ENCODE data around the gene TNFRSF4.

DNA sequence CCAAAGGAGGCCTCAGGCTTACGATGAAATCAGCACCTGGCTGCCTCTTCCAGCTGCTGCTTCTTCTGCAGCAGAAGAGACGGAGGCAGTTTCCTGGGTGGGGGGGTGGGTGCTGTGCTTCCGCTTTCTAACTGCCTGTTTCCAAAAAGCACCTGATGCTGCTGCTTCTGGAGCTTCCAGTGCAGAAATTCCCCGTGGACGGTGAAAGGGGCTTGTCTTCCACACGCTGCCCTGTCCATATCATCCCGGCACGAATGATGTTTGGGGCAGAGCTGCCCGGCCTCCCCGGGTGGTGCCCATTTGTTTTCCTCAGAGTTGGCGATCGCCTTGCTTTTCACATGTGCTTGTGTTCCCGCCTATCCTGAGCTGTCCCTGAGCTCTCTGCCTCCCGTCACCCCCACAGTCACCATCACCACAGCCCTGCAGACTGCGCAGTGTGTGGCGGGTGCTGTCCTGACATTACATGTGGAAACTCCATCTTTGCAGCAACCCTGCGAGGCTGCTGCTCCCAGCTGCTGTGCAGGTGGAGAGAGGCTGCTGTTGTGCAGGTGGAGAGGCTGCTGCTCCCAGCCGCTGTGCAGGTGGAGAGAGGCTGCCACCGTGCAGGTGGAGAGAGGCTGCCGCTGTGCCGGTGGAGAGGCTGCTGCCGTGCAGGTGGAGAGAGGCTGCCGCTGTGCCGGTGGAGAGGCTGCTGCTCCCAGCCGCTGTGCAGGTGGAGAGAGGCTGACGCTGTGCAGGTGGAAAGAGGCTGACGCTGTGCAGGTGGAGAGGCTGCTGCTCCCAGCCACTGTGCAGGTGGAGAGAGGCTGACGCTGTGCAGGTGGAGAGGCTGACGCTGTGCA, 38.5 kb downstream of the TNFRSF4 start:
- no peak for TF ChIP-seq POLR2A (IDR thresholded peaks at IDR 0.05)
- TF ChIP-seq, protein P1, sequence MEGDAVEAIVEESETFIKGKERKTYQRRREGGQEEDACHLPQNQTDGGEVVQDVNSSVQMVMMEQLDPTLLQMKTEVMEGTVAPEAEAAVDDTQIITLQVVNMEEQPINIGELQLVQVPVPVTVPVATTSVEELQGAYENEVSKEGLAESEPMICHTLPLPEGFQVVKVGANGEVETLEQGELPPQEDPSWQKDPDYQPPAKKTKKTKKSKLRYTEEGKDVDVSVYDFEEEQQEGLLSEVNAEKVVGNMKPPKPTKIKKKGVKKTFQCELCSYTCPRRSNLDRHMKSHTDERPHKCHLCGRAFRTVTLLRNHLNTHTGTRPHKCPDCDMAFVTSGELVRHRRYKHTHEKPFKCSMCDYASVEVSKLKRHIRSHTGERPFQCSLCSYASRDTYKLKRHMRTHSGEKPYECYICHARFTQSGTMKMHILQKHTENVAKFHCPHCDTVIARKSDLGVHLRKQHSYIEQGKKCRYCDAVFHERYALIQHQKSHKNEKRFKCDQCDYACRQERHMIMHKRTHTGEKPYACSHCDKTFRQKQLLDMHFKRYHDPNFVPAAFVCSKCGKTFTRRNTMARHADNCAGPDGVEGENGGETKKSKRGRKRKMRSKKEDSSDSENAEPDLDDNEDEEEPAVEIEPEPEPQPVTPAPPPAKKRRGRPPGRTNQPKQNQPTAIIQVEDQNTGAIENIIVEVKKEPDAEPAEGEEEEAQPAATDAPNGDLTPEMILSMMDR (IDR thresholded peaks at IDR 0.05), result no peak
